Measurements from ENCODE around the gene MPV17L. TPM values are rescaled to one million over a fixed set of nuclear protein-coding genes. Genes with fewer than 3 reads are reported as not detected.
"Not testable (repeated sequence)": the region's sequence is repeated elsewhere in the genome, so short reads cannot be mapped to it uniquely, and the experiment has no call there.

Gene MPV17L
- polyA plus RNA-seq (2013, experiment 1 of 2; ENCODE audit: insufficient read length), result 0.40 TPM
- 0.34 TPM for polyA plus RNA-seq (2013, experiment 2 of 2; ENCODE audit: insufficient read length)

GRCh38 chr16:15395631-15396508 is at the start of gene MPV17L:
Gene MPV17L, plus strand, starts transcription at chr16:15395754. Its CDS starts 144 bp downstream, at chr16:15395898.
- not testable (repeated sequence) for DNase-seq

DNA sequence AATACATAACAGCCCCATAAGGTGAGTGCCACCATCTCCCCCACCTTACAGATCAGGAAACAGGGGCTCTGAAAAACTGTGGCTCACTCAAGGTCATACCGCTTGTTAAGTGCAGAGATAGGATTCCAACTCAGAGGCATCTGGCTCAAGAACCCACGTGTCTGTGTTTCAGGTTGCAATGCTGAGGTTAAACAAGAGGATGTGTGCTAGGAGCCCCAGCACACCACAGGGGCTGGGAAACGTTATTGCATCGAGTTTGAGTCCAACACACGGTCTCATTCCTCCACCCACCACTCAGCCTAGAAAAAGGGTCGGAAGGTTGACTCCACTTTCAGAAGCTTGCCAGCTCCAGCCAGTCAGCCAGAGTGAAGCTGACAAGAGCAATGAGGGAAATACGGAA is 46.8 kb upstream of the MPV17L start:
- DNase-seq, result not testable (repeated sequence)

DNA sequence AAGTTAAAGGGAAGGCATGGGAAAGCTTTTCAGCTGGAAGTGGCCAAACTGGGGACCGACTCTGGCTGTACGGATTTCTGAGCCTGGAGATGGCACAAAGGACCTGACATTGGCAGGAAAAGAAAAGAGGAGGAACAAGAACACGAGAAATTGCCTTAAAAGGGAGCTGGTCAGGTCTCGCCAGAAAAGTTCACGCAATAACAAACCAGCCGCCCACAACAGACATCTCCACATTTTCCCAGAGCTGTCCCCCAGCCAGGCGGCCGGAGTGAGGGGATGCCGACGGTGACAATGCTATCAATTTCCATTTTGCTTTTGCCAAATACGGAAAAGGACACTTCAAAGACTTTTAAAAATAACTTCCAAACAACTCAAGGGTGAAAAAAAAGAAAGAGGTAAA is 44.3 kb upstream of the MPV17L start:
- not testable (repeated sequence) for DNase-seq

DNA sequence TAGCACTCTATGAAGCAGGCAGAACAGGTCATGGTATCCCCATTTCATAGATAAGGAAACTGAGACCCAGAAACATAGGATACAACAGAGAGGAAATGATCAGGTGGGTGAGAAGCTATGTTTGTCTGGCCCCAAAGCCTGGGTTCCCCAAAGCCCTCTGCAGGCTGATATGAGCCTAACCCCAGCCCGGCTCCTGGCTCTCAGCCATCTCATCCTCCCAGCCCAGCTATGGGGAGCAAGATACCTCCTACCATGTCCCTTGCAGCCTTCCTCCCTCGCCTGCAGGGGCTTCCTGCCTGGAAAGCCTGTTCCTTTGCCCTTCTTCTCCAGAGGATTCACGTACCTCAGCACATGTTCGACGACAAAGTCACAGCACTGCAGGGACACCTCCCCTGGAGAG is 43.8 kb upstream of the MPV17L start:
- not testable (repeated sequence) for DNase-seq

DNA sequence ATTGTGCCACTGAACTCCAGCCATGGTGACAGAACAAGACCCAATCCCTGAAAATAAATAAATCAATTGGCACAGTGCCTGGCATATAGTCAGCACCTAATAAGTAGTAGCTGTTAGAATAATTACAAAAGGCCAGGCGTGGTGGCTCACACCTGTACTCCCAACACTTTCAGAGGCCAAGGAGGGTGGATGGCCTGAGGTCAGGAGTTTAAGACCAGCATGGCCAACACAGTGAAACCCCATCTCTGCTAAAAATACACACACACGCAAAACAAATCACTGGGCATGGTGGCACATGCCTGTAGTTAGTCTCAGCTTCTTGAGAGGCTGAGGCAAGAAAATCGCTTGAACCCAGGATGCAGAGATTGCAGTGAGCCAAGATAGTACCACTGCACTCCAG is 42.7 kb upstream of the MPV17L start:
- not testable (repeated sequence) for DNase-seq

DNA sequence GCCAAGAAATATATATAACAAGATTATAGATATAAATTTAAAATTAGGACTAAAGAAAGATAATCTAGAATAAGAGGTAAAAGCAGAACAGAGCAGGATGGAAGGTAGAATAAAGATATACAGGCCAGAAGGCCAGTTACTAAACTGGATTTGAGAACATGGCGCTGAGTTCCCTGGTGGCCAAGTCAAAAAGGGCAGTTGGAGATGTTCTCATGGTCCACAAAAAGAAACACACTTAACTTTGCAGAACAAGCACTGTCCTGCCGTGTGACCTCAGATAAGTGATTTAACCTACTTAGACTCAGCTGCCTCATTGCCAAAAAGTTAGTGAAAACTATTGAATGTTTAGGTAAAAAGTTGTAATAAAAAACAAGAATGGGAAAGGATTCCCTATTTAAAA is 40.7 kb upstream of the MPV17L start:
- not testable (repeated sequence) for DNase-seq

GRCh38 chr16:15357495-15357894 is 38.1 kb upstream of the MPV17L start:
- not testable (repeated sequence) for DNase-seq

DNA sequence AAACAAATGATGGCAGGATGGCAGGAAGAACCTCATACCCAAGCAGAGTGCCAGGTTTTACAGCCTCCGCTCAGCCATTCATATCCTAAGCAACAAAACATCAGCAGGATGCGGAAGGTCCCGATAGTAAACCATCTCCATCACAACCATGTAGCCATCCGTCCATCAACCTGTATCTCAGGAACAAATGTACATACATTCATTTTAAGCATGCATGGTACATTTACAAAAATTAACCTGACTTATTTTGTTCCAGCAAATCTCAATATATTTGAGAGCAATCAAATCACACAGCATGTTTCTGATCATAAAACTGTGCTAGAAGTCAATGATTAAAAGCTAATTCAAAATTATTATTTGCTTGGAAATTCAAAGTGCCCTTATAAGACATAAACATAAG is 17.4 kb upstream of the MPV17L start, which contains the start of gene NPIPA5:
Gene NPIPA5, minus strand, starts transcription at position 101 of the 400 bp plus-strand sequence. Its CDS starts 0 bp downstream, at position 101.
- DNase-seq, result not testable (repeated sequence)

DNA sequence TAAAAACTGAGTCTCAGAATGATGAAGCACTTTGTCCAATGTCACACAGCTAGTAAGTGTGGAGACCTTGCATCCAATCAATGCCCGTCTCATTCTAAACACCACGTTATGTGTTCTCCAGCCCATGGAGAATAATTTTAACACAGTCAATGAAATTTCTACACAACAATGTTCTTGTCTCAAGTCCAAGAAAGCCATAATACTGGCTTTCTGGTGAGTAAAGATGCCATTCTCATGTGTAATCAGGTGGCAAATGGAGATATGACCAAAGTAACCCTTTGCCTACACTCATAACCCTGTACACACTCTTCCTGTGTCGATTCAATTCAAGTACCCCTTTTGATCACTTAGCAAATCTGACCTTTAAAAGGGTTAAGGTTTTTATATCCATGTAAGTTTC is 12.7 kb upstream of the MPV17L start:
- not testable (repeated sequence) for DNase-seq

DNA sequence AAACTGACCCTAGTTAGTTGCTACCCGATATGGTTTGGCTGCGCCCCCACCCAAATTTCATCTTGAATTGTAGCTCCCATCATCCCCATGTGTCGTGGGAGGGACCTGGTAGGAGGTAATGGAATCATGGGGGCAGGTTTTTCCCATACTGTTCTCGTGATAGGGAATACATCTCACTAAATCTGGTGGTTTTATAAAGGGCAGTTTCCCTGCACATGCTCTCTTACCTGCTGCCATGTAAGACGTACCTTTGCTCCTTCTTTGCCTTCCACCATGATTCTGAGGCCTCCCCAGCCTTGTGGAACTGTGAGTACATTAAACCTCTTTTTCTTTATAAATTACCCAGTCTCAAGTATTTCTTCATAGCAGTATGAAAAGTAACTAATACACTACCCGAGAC is 7.5 kb upstream of the MPV17L start:
- not testable (repeated sequence) for DNase-seq

- DNase-seq, result not testable (repeated sequence)
Measured at GRCh38 chr16:15389916-15390315, 5.6 kb upstream of the MPV17L start.

DNA sequence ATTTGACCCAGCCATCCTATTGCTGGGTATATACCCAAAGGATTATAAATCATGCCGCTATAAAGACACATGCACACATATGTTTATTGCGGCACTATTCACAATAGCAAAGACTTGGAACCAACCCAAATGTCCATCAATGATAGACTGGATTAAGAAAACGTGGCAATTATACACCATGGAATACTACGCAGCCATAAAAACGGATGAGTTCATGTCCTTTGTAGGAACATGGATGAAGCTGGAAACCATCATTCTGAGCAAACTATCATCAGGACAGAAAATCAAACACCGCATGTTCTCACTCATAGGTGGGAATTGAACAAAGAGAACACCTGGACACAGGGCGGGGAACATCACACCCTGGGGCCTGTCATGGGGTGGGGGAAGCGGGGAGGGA is 2.5 kb upstream of the MPV17L start:
- DNase-seq, result not testable (repeated sequence)

- not testable (repeated sequence) for DNase-seq
Measured at GRCh38 chr16:15396509-15396829, 915 bp downstream of the MPV17L start.

DNA sequence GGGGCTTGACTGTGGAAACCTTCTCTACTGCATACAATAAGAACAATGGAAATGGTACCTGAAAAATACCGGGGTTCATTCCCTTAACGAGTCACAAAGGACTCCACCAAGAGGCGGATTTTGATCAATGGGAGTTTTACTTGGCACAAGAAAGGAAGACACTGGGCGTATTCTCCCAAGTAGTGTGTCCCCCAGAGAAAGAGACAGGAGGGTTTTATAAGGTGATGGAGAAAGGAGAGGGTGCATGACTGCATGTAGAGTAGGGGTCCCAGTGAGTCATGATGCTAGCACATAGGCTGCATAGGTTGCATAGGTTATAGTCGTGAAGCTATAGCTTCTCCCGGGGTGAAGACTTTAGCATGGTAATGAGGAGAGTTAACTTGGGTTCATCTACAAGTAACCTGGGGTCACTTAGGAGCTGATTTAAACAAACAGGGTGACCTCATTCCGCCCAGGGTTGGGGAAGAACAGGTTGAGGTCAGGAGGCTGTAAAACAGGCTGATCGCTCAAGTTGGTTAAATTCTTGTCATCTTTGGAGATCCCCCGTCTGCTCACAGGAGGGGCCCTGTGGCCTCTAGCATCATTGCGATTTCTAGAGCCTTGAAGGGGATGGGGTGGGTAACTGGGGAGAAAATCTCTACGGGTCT is 1.5 kb downstream of the MPV17L start:
- DNase-seq, result no peak

DNA sequence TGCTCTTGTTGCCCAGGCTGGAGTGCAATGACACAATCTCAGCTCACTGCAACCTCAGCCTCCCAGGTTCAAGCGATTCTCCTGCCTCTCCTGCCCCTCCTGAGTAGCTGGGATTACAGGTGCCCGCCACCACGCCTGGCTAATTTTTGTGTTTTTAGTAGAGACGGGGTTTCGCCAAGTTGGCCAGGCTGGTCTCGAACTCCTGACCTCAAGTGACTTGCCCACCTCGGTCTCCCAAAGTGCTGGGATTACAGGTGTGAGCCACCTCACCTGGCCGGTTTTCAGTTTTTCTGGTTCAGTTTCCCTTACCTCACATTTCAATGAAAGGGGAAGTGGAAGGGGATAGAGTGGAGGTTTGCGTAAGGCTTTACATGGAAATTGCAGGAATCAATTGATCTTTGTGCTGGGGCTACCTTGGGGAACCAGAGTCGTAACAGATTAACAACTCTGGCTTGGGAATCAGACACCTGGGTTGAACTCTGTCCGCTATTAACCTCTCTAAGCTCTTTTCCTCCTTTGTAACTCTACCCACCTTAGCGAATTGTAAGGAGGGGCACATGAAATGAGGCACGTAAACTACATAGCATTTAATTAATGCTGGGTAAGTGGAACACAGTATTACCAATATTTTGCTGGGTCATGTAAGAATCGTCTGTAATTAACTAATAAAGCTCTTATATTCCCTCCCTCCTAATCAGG is 3.2 kb downstream of the MPV17L start:
- DNase-seq, result no peak

GRCh38 chr16:15399317-15399716 is 3.8 kb downstream of the MPV17L start:
- no peak for DNase-seq

DNA sequence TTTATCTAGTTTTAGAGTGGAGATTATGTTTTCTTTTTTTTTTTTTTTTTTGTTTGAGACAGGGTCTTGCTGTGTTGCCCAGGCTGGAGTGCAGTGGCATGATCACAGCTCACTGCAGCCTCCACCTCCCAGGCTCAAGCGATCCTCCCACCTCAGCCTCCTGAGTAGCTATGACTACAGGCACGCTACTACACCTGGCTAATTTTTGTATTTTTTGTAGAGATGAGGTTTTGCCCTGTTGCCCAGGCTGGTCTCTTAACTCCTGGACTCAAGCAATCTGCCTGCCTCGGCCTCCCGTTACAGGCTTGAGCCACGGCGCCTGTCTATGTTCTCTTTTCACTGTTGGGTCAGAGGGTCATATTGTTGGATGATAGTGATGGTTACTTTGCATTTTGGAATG is 4.8 kb downstream of the MPV17L start:
- not testable (repeated sequence) for DNase-seq

- no peak for DNase-seq
Measured at GRCh38 chr16:15401972-15402371, 6.4 kb downstream of the MPV17L start.

- DNase-seq, result no peak
Measured at GRCh38 chr16:15403392-15403995, 7.9 kb downstream of the MPV17L start.

DNA sequence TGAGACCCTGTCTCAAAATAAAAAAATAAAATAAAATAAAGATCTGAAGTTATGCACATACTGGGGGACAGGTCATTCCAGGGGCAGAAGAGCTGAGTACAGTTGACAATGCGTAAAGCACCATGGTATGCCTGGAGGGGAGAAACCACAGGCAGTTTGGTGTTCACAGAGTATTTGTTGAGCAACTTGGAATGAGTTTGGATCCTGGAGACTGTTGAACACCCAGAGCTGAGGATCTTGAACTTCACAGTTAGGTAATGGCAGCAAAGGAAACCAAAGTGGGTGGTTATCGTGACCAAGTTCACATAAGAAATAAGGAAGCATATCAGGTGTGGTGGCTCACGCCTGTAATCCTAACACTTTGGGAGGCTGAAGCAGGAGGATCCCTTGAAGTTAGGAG is 8.5 kb downstream of the MPV17L start:
- DNase-seq, result not testable (repeated sequence)

DNA sequence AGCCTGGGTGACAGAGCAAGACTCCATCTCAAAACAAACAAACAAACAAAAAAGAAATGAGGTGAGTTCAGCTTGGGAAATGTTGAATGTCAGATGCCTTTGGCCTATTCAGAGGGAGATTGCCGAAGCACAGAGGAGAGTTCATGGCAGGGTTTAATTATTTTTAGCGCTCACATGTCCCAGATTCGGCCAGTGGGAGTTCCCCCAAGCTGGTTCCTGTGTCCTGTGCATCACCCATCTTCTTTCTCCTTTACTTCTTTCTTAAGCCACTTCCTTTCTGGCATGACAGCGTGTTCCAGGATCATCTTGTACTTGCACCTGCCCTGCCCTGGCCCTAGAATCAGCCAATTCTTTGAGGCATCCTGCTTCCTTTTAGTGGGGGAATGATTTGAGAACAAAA is 9.2 kb downstream of the MPV17L start:
- no peak for DNase-seq

DNA sequence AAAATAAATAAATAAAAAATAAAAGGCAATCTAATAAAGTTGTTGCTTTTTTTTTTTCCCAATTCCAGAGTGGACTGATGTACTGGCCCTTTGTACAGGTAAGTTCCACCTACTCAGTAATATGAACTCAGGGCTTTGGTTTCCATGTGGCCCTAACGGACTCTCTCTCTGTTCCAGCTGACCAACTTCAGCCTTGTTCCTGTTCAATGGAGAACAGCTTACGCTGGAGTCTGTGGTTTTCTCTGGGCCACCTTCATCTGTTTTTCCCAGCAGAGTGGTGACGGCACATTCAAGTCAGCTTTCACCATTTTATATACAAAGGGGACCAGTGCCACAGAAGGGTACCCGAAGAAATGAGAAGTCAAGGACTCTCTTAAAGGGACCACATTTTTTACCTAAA is 12.2 kb downstream of the MPV17L start:
- DNase-seq, result not testable (repeated sequence)

DNA sequence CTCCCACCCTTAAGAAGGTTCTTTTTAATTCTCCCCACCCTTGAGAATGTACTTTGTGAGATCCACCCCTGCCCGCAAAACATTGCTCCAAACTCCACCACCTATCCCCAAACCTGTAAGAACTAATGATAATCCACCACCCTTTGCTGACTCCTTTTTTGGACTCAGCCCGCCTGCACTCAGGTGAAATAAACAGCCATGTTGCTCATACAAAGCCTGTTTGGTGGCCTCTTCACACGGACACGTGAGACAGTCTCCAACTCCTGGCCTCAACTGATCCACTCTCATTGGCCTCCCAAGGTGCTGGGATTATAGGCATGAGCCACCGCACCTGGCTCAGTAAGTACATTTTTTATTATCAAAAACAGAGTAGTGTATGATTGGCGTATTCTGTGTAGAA is 13.9 kb downstream of the MPV17L start:
- not testable (repeated sequence) for DNase-seq
